WTC11 (cell line): ENCODE data around the gene CHST15. TPM values are rescaled to one million over a fixed set of nuclear protein-coding genes. Genes with fewer than 3 reads are reported as not detected.

Experiments used
- ATAC-seq: fragments of 200-7000 bp; cut with Tn5 transposase; 2 replicates; pipeline ENCODE4 v1.10.0; 2021; ENCODE audit warnings: mild to moderate bottlenecking, moderate library complexity
- CTCF ChIA-PET: fragments of 300-600 bp; sonication (Branson Sonifier 250); formaldehyde crosslinking; loops from one replicate; lab custom pipeline; 2021; ENCODE audit warnings: antibody characterized with exemption; lab: Charles Lee
- POLR2A ChIA-PET: fragments of 350-600 bp; sonication (Branson Sonifier 250); formaldehyde crosslinking; loops from one replicate; lab custom pipeline; 2021; ENCODE audit warnings: antibody characterized with exemption; lab: Charles Lee
- DNase-seq: peaks from one replicate; pipeline ENCODE4 v3.0.0; 2021; ENCODE audit warnings: low spot score
- H3K27ac Mint-ChIP-seq: 2 replicates; pipeline ENCODE4 v1.8.0; 2021; ENCODE audit warnings: mixed read lengths
- H3K27me3 Mint-ChIP-seq: 2 replicates; pipeline ENCODE4 v1.8.0; 2021; ENCODE audit warnings: low read depth, mild to moderate bottlenecking, moderate library complexity, mixed read lengths
- H3K36me3 Mint-ChIP-seq: 2 replicates; pipeline ENCODE4 v1.8.0; 2021; ENCODE audit warnings: mixed read lengths
- H3K4me1 Mint-ChIP-seq: 2 replicates; pipeline ENCODE4 v1.8.0; 2022; ENCODE audit warnings: mixed read lengths
- H3K4me3 Mint-ChIP-seq: 2 replicates; pipeline ENCODE4 v1.8.0; 2021; ENCODE audit warnings: mild to moderate bottlenecking, moderate library complexity, mixed read lengths
- H3K9me3 Mint-ChIP-seq: 2 replicates; pipeline ENCODE4 v1.8.0; 2021; ENCODE audit warnings: mixed read lengths
- ATF1 ChIP-seq: sonication (generic); formaldehyde crosslinking; IDR thresholded peaks from 2 replicates; pipeline ENCODE4 v1.8.1; 2023; ENCODE audit warnings: mild to moderate bottlenecking, moderate library complexity, missing genetic modification reagents
- ATF6 ChIP-seq: sonication (generic); formaldehyde crosslinking; IDR thresholded peaks from 2 replicates; pipeline ENCODE4 v1.8.1; 2023; ENCODE audit warnings: mild to moderate bottlenecking, missing genetic modification reagents
- CBFB ChIP-seq: sonication (generic); formaldehyde crosslinking; IDR thresholded peaks from 2 replicates; pipeline ENCODE4 v1.8.1; 2022; ENCODE audit warnings: mild to moderate bottlenecking, low read depth, missing genetic modification reagents
- ESRRA ChIP-seq: sonication (generic); formaldehyde crosslinking; IDR thresholded peaks from 2 replicates; pipeline ENCODE4 v1.8.1; 2022; ENCODE audit warnings: mild to moderate bottlenecking, missing genetic modification reagents, borderline replicate concordance
- GTF2I ChIP-seq: fragments of 250-450 bp; sonication (Bioruptor Pico); conservative IDR thresholded peaks from 2 replicates; pipeline ENCODE4 v1.4.0; 2021; ENCODE audit warnings: mild to moderate bottlenecking
- MLX ChIP-seq: sonication (generic); formaldehyde crosslinking; IDR thresholded peaks from 2 replicates; pipeline ENCODE4 v1.8.1; 2023; ENCODE audit warnings: mild to moderate bottlenecking, missing genetic modification reagents, moderate library complexity
- MXD4 ChIP-seq: fragments of 250-450 bp; sonication (Bioruptor Pico); IDR thresholded peaks from 2 replicates; pipeline ENCODE4 v1.8.0; 2021; ENCODE audit warnings: mild to moderate bottlenecking, moderate library complexity, borderline replicate concordance
- NR3C1 ChIP-seq: sonication (generic); formaldehyde crosslinking; conservative IDR thresholded peaks from 2 replicates; pipeline ENCODE4 v1.8.1; 2023; ENCODE audit warnings: low read depth, mild to moderate bottlenecking, missing genetic modification reagents
- OVOL2 ChIP-seq: fragments of 250-450 bp; sonication (Bioruptor Pico); IDR thresholded peaks from 2 replicates; pipeline ENCODE4 v1.9.0; 2021; ENCODE audit warnings: mild to moderate bottlenecking, borderline replicate concordance
- TP53 ChIP-seq: sonication (generic); formaldehyde crosslinking; IDR thresholded peaks from 2 replicates; pipeline ENCODE4 v1.8.1; 2023; ENCODE audit warnings: mild to moderate bottlenecking, missing genetic modification reagents
- ZNF138 ChIP-seq: sonication (generic); formaldehyde crosslinking; conservative IDR thresholded peaks from 2 replicates; pipeline ENCODE4 v1.8.1; 2022; ENCODE audit warnings: mild to moderate bottlenecking, moderate library complexity, missing genetic modification reagents
- ZNF219 ChIP-seq: sonication (generic); formaldehyde crosslinking; IDR thresholded peaks from 2 replicates; pipeline ENCODE4 v1.8.0; 2023; ENCODE audit warnings: missing genetic modification reagents, mild to moderate bottlenecking, borderline replicate concordance
- ZNF396 ChIP-seq: fragments of 250-450 bp; sonication (Bioruptor Pico); IDR thresholded peaks from 2 replicates; pipeline ENCODE4 v1.8.0; 2021; ENCODE audit warnings: mild to moderate bottlenecking, moderate library complexity, borderline replicate concordance
- ZNF423 ChIP-seq: fragments of 250-450 bp; sonication (Bioruptor Pico); IDR thresholded peaks from 2 replicates; pipeline ENCODE4 v2.1.2; 2022; ENCODE audit warnings: mild to moderate bottlenecking, moderate library complexity
- ZNF671 ChIP-seq: fragments of 250-450 bp; sonication (Bioruptor Pico); IDR thresholded peaks from 2 replicates; pipeline ENCODE4 v1.8.0; 2021; ENCODE audit warnings: mild to moderate bottlenecking
- total RNA-seq: library from RNA; stranded (reverse); gene quantifications from 3 replicates; pipeline ENCODE4 v1.2.3, GENCODE V29; 2021
- TF ChIP-seq, protein P1 (sequence below): sonication (generic); formaldehyde crosslinking; IDR thresholded peaks from 2 replicates; pipeline ENCODE4 v1.8.0; 2022; ENCODE audit warnings: mild to moderate bottlenecking, missing genetic modification reagents
- TF ChIP-seq, protein P2 (sequence below): sonication (generic); formaldehyde crosslinking; IDR thresholded peaks from 2 replicates; pipeline ENCODE4 v1.8.1; 2022; ENCODE audit warnings: mild to moderate bottlenecking, moderate library complexity, missing genetic modification reagents
- TF ChIP-seq, protein P3 (sequence below): fragments of 250-450 bp; sonication (Bioruptor Pico); IDR thresholded peaks from 2 replicates; pipeline ENCODE4 v1.9.0; 2021; ENCODE audit warnings: mild to moderate bottlenecking

Gene CHST15
- total RNA-seq, 1 experiment from 2014 or later, result 10.7 TPM

DNA sequence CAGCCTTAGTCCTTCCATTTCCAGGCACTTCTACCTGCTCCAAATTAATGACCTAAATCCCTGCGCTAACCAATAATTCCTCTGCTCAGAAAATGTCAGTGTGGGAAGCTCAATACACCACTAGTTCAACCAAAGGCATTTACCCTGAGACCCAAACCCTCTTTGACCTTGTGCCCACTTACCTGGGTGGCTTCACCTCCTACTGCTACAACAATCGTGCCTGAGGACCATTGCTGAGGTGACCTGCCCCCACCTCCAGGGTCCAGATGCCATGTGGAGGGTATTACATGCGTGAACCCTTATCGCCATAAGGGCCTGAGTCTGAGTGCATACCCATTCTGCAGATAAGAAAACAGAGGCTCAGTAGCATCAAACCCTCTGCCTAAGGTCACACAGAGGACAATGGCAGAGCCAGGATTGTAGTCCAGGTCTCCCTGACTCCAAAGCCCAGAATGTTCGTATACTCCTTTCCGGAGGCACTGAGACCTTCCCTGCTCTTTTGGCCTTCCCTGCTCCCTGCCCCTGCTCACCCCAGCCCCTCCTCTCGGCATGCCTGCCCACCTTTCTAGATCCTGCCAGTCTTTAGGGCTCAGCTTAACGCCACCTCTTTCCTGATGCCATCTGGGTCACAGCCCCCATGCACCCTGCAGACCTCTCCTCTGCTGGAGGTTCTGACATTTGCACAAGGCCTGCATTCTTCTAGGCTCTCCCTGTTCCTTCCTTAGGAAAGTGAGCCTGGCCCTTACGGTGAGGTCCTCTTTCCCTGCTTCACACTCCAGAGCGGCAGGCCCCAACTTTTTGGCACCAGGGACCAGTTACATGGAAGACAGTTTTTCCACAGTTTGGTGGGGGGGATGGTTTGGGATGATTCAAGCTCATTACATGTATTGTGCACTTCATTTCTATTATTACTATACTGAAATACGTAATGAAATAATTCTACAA is 94.9 kb downstream of the CHST15 start:
- DNase-seq (no peak), ATAC-seq (no peak)
- no peak overlapping the region for H3K27ac Mint-ChIP-seq
- peaks cover 18% of the 10 kb centered on the region for H3K4me1 Mint-ChIP-seq
- no peak overlapping the region for H3K4me3 Mint-ChIP-seq
- TF ChIP-seq ZNF671 (CRISPR knock-in tag), result no peak
- TF ChIP-seq GTF2I (CRISPR knock-in tag), result no peak
- ChIA-PET POLR2A (no interaction called here), CTCF (interaction anchor here (0.6 to 1.1 kb wide), 3 partner anchors 12 to 390 kb away, joined by 3 to 4 read pairs (median 3); no protein-coding TSS in a partner anchor)
- H3K27me3 Mint-ChIP-seq, result peaks cover 11% of the 10 kb centered on the region
- H3K36me3 Mint-ChIP-seq, result no peaks in the 10 kb centered on the region
- no peaks in the 10 kb centered on the region for H3K9me3 Mint-ChIP-seq

- peaks cover 18% of the 10 kb centered on the region for H3K4me1 Mint-ChIP-seq
- ChIA-PET POLR2A (no interaction called here), CTCF (interaction anchor here (4.6 kb wide), 1 partner anchor 392 kb away, joined by 128 read pairs; no protein-coding TSS in a partner anchor)
- ATAC-seq, result no peak
- no peak overlapping the region for H3K27ac Mint-ChIP-seq
- H3K36me3 Mint-ChIP-seq, result no peaks in the 10 kb centered on the region
- no peak overlapping the region for H3K4me3 Mint-ChIP-seq
- H3K27me3 Mint-ChIP-seq, result peaks cover 19% of the 10 kb centered on the region
- no peak for TF ChIP-seq ATF1
- TF ChIP-seq ZNF219 (CRISPR knock-in tag), result no peak
- no peak for TF ChIP-seq ZNF423 (CRISPR knock-in tag)
- TF ChIP-seq MLX (CRISPR knock-in tag), result no peak
- no peak for TF ChIP-seq CBFB (CRISPR knock-in tag)
- no peak for DNase-seq
- no peaks in the 10 kb centered on the region for H3K9me3 Mint-ChIP-seq
These were observed 95.8 kb downstream of the CHST15 start for GRCh38 chr10:123997486-123998196.

GRCh38 chr10:123997013-123997412 is 96.4 kb downstream of the CHST15 start:
- TF ChIP-seq ATF6 (CRISPR knock-in tag) (no peak), ZNF138 (CRISPR knock-in tag) (no peak), TP53 (CRISPR knock-in tag) (no peak), MXD4 (CRISPR knock-in tag) (no peak), ZNF396 (CRISPR knock-in tag) (no peak), NR3C1 (CRISPR knock-in tag) (no peak)
- peaks cover 25% of the 10 kb centered on the region for H3K27me3 Mint-ChIP-seq
- ChIA-PET POLR2A (no interaction called here), CTCF (interaction anchor here (1.8 to 4.6 kb wide), 5 partner anchors 106 to 392 kb away, joined by 6 to 128 read pairs (median 26); no protein-coding TSS in a partner anchor)
- no peaks in the 10 kb centered on the region for H3K9me3 Mint-ChIP-seq
- peaks cover 18% of the 10 kb centered on the region for H3K4me1 Mint-ChIP-seq
- H3K27ac Mint-ChIP-seq, result no peak overlapping the region
- ATAC-seq, result no peak
- H3K4me3 Mint-ChIP-seq, result no peak overlapping the region
- no peaks in the 10 kb centered on the region for H3K36me3 Mint-ChIP-seq
- DNase-seq, result no peak

DNA sequence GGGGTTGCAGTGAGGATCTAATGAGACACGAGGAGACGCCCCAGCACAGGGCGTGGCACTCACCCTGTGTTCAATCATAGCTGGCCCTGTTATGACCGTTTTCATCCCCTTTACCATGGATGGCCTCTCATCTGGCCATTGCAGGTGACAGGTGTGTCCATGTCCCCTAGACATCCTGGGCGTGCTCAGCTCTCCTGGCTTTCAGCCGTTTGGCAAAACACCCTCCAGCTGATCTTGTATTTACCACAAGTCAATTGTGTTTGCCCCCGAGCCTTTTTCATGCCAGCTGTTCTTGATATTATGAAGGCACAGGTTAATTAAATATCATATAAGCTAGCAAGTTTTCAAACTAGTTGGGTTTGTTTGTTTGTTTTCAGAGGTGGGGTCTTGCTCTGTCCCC is 97.1 kb downstream of the CHST15 start:
- H3K36me3 Mint-ChIP-seq, result no peaks in the 10 kb centered on the region
- DNase-seq (no peak), ATAC-seq (no peak)
- H3K4me3 Mint-ChIP-seq, result no peak overlapping the region
- peaks cover 18% of the 10 kb centered on the region for H3K4me1 Mint-ChIP-seq
- H3K9me3 Mint-ChIP-seq, result no peaks in the 10 kb centered on the region
- POLR2A ChIA-PET, result no interaction called here
- CTCF ChIA-PET, result interaction anchor here (0.8 to 4.6 kb wide), 43 partner anchors 14 to 516 kb away, joined by 3 to 128 read pairs (median 5); partner anchors contain the start of genes CHST15 and OAT
- H3K27me3 Mint-ChIP-seq, result peaks cover 30% of the 10 kb centered on the region
- H3K27ac Mint-ChIP-seq, result no peak overlapping the region
- TF ChIP-seq ZNF423 (CRISPR knock-in tag) (no peak), ZNF671 (CRISPR knock-in tag) (no peak), ESRRA (CRISPR knock-in tag) (no peak), OVOL2 (CRISPR knock-in tag) (no peak)
- TF ChIP-seq, protein P1, sequence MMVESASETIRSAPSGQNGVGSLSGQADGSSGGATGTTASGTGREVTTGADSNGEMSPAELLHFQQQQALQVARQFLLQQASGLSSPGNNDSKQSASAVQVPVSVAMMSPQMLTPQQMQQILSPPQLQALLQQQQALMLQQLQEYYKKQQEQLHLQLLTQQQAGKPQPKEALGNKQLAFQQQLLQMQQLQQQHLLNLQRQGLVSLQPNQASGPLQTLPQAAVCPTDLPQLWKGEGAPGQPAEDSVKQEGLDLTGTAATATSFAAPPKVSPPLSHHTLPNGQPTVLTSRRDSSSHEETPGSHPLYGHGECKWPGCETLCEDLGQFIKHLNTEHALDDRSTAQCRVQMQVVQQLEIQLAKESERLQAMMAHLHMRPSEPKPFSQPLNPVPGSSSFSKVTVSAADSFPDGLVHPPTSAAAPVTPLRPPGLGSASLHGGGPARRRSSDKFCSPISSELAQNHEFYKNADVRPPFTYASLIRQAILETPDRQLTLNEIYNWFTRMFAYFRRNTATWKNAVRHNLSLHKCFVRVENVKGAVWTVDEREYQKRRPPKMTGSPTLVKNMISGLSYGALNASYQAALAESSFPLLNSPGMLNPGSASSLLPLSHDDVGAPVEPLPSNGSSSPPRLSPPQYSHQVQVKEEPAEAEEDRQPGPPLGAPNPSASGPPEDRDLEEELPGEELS, result no peak
- TF ChIP-seq, protein P2, sequence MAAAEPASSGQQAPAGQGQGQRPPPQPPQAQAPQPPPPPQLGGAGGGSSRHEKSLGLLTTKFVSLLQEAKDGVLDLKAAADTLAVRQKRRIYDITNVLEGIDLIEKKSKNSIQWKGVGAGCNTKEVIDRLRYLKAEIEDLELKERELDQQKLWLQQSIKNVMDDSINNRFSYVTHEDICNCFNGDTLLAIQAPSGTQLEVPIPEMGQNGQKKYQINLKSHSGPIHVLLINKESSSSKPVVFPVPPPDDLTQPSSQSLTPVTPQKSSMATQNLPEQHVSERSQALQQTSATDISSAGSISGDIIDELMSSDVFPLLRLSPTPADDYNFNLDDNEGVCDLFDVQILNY (CRISPR knock-in tag), result no peak
- TF ChIP-seq, protein P3, sequence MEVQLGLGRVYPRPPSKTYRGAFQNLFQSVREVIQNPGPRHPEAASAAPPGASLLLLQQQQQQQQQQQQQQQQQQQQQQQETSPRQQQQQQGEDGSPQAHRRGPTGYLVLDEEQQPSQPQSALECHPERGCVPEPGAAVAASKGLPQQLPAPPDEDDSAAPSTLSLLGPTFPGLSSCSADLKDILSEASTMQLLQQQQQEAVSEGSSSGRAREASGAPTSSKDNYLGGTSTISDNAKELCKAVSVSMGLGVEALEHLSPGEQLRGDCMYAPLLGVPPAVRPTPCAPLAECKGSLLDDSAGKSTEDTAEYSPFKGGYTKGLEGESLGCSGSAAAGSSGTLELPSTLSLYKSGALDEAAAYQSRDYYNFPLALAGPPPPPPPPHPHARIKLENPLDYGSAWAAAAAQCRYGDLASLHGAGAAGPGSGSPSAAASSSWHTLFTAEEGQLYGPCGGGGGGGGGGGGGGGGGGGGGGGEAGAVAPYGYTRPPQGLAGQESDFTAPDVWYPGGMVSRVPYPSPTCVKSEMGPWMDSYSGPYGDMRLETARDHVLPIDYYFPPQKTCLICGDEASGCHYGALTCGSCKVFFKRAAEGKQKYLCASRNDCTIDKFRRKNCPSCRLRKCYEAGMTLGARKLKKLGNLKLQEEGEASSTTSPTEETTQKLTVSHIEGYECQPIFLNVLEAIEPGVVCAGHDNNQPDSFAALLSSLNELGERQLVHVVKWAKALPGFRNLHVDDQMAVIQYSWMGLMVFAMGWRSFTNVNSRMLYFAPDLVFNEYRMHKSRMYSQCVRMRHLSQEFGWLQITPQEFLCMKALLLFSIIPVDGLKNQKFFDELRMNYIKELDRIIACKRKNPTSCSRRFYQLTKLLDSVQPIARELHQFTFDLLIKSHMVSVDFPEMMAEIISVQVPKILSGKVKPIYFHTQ (CRISPR knock-in tag), result no peak
